IPS-11a (cell line): ENCODE data around the gene GPR141.

Source experiments
- H3K4me3 ChIP-seq: one replicate; pipeline ENCODE4 v1.5.1; 2013; ENCODE audit warnings: low read depth, low read length, control low read depth

Gene GPR141

DNA sequence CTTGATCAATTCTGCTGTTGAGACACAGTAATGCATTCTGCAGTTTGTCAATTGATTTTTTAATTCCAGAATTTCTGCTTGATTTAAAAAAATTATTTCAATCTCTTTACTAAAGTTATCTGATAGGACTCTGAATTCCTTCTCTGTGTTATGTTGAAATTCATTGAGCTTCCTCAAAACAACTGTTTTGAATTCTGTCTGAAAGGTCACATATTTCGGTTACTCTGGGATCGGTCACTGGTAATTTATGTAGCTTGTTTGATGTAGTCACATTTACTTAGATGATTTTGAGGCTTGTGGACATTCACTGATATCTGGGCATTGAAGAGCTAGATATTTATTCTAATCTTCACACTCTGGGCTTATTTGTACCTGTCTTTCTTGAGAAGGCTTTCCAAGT is 97.6 kb downstream of the GPR141 start:
- H3K4me3 ChIP-seq = no peak overlapping the region

DNA sequence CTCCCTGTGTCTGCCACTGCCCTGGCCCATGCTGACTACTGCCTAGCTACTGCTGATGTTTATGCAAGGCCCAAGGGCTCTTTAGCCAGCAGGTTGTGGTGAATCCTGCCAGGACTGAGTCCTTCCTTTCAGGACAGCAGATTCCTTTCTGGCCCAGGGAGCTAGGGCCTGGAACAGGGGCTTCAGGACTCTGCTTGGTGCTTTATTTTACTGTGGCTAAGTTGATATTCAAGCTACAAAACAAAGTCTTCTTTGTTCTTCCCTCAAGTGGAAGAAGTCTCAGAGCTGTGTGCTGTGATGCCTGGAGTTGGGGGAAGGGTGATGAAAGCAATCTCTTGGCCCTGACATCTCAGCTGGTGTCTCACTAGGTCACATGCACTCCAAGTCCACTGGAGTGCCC is 98.6 kb downstream of the GPR141 start:
- no peak overlapping the region for H3K4me3 ChIP-seq

DNA sequence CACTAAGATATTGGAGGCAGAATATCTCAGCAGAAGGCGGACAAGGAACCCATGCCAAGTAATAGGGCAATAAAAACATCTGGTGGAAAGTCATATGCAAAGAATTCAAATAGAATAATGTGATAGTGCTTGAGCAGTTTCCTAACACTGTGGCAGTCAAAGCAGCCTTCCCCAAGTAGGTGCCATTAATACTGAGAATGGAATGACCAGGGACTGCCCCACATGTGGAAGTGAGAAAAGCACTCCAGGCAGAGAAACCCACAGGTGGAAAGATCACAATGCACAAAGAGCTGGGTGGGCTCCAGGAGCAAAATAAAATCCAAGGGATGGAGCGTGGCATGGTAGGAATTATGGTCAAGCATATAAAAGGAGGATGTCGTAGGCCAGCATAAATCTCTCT is 100.4 kb downstream of the GPR141 start:
- no peak overlapping the region for H3K4me3 ChIP-seq

DNA sequence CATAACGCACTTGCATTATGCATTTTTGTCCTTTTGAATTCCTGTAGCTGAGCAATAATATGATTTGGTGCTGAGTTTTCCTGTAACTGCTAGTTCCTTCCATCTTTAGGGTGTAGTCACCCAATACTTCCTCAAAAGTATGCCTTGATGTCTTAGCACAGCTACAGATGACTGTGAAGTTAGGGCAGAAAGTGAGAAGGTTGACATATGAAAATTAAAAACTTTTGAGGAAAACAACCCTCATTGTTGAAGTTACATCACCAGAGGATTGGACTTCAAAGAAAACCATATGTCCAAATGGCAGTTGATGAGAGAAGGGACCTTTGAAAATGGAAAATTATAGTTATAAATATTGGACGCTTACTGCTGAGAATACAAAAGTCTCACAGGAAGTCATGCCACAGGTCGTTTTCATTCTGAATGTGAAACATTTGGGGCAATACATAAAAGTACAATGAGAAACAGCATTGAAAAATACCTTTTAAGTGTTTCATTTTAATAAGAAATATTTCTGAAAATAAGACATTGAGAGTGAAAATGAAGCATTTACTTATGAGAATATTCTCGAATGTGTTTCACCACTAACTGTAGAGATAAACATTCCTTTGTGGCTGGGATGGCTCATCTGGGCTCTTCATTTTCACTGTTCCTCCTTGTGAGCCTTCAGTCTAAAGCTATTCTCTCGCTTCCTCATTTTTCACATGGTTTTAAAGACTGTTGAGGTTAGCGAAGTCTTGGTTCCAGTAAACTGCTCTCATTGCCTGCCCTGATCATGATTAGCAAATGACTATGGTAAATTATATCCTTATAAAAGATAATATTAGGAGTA is 103.4 kb downstream of the GPR141 start:
- H3K4me3 ChIP-seq = no peak overlapping the region
